ENCODE measurements around the gene UNC45A. TPM values are rescaled to one million over a fixed set of nuclear protein-coding genes. Genes with fewer than 3 reads are reported as not detected.
A peak's percentile ranks its signal among the peaks of the same experiment; 100 is the strongest.

The UNC45A gene
- total RNA-seq, 2 donors from 2014 or later: 63.6 to 75.8 TPM

DNA sequence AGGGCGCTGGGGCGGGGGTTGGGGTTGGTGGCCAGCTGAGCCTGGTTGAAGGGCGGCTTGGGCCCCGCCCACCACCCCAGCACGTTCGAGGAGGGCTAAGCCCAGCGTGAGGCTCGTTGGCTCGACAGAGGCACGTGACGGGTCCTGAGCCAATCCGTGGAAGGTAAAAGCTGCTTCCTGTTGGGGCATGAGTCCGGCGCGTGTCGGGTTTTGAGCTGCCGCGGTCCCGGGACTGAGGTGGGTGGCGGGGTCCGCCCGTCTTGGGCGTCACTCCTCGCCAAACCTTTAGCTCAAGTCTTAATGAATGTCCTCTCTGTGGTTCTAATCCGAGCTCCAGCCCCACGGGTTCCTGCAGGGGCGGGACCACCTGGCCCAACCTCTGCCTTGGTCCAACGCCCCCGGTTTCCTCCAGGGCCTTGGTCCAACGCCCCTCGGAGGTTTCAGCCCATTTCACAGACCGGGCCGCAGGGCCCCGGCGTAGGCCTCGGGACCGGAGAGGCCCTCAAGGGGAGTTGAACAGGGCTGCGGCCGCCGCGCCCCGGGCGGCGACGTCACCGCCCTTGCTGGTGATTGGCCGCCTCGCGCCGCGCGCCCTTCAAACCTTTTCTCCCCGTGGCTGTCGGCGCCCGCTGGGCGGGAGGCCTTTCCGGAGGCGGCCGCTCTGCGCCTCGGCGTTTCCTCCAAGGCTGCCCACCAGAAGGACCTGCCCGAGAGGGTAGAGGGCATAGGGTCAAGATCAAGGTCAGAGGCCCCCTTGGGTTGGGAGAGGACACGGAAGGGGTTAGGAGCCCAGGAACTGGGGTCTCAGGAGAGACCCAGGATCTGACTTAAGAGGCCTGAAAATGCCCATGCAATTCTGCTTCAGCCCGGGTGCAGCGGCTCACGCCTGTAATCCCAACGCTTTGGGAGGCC, 19.9 kb downstream of the UNC45A start, which contains the start of gene RCCD1:
Gene RCCD1, plus strand, starts transcription at position 173 of the 912 bp plus-strand sequence. CDS start 1,851 bp downstream, outside the sequence.
- intact Hi-C loops (cut with DNase I): loop anchor here in 1 of 2 donors (5.0 kb wide), 2 partner anchors 82 to 317 kb away; no protein-coding TSS in a partner anchor
- DNase-seq (ENCODE audit: low spot score): peak; percentile 98

DNA sequence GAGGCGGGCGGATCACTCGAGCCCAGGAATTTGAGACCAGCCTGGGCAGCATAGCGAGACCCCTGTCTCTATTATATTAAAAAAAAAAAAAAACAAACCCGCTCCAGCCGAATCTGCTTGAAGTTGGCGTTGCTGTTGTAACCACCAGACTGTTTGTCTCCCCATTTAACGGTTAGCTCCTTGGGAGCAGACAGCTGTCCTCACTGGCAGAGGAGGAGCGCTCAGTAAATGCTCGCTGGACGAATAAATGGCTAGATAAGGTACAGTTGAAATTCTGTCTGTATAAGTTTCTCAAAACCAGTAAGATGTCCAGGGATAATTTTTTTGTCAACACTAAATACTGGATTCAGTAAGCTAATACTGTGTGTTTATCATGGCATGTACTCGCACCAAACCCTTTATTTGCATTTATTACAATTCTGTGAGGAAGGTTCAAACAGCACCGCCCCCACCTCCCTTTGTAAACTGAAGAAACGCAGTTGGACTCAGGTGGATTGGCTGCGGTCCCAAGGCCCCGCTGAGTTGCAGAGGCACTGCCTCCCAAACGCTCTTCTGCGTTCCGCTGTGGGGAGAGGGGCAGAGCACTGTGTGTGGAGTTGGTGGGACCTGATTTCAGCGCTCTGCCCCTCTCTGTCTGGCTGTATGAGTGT, 20.7 kb downstream of the UNC45A start:
- no peak for DNase-seq (ENCODE audit: low spot score)

DNA sequence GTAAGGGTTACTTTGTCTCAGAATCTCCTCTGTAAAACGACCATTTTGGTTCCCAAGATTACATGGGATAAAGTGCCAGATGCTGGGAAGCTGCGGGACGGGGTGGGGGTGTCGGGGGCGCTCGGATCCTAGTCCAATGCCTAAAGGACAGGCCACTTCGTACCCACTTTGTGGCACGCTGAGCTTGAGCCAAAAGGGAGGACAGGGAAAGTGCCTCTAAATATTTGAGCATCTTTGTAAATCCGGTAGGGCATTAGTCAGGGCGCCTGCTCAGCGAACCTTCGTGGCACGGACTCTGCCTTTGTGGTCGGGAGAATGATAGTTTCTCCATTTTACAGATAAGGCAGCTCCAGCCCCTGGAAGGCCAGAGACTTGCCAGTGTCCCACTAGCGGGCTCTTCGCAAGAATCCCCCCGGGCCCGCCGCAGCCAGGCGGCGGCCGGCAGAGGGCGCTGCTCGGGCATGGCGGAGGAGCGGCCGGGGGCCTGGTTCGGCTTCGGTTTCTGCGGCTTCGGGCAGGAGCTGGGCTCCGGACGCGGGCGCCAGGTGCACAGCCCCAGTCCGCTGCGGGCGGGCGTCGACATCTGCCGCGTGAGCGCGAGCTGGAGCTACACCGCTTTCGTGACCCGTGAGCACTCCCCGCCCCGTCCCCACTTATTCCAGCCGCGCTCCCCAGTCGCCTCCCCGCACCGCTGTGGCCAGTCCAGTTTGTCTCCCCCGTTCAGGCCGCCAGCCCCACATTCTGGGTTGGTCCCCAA, 21.4 kb downstream of the UNC45A start:
- peak; percentile 90 for DNase-seq (ENCODE audit: low spot score)
- intact Hi-C loops (cut with DNase I): loop anchor here in 1 of 2 donors (5.0 kb wide), 2 partner anchors 81 to 316 kb away; no protein-coding TSS in a partner anchor

More for the DNA sequence above, 20.7 kb downstream of the UNC45A start:
- intact Hi-C loops (cut with DNase I): loop anchor here in 1 of 2 donors (5.0 kb wide), 2 partner anchors 82 to 317 kb away; no protein-coding TSS in a partner anchor

DNA sequence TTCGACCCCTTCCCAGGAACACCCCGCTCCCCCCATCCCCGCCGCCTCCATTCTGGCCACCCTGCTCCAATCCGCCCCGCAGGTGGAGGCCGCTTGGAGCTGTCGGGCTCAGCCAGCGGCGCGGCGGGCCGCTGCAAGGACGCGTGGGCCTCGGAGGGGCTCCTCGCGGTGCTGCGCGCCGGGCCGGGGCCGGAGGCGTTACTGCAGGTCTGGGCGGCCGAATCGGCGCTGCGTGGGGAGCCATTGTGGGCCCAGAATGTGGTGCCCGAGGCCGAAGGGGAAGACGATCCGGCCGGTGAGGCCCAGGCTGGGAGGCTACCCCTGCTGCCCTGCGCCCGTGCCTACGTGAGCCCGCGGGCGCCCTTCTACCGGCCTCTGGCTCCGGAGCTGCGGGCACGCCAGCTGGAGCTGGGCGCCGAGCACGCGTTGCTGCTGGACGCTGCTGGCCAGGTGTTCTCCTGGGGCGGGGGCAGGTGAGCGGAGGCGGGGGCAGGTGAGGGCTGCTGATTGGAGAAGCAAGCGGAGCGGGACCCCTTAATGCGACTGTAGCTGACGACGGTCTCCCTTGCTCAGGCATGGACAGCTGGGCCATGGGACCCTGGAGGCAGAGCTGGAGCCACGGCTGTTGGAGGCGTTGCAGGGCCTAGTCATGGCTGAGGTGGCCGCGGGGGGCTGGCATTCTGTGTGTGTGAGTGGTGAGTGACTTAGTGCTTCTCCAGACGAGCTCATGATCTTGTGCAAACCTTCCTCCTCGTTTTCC, 22.1 kb downstream of the UNC45A start:
- intact Hi-C loops (cut with DNase I): loop anchor here in 1 of 2 donors (5.0 kb wide), 2 partner anchors 80 to 315 kb away; no protein-coding TSS in a partner anchor
- peak; percentile 87 for DNase-seq (ENCODE audit: low spot score)

DNA sequence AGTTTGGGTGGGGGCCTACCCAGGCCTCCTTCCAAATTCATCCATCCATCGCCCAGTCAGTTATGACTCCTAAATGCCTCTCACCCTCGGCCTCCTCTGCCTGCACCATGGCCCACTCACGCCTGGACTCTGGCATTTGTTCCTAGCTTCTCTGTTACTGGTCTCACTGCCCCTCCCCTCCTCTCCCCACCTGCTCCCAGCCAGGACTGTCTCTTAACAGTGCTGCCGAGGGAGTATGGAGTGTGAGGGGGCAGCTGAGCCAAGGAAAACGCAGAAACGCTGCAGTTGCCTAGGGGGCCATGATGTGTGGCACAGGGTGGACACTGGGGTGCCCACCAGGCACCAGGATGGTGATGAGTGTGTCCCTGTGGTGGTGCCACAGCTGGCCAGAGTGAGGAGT, 22.7 kb downstream of the UNC45A start:
- peak; percentile 46 for DNase-seq (ENCODE audit: low spot score)
- intact Hi-C loops (cut with DNase I): loop anchor here in 1 of 2 donors (5.0 kb wide), 2 partner anchors 80 to 315 kb away; no protein-coding TSS in a partner anchor

DNA sequence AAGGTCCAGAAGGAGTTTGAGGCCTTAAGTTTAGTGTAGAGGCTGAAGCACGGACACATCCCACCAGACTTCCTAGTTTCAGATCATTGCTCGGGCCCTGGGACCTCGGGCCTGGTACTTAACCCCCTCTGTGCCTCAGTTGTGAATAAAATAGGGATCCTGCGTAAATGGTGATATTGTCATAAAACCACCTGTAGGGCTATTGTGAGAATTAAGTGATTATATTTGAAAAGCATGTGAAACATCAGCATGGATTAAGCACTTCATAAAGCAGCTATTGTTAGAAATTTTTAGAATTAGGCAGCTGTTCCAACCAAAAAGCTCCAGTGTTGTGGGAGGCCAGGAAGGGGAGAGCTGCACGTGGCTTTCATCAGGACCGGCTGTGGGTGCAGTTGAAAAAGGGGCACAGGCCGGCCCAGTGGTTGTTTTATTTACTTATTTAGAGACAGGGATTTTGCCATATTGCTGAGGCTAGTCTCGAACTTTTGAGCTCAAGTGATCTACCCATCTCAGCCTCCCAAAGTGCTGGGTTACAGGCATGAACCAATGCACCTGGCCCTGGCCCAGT, 24.0 kb downstream of the UNC45A start:
- intact Hi-C loops (cut with DNase I): loop anchor here in 1 of 2 donors (5.0 kb wide), 2 partner anchors 78 to 313 kb away; no protein-coding TSS in a partner anchor
- peak; percentile 41 for DNase-seq (ENCODE audit: low spot score)

DNA sequence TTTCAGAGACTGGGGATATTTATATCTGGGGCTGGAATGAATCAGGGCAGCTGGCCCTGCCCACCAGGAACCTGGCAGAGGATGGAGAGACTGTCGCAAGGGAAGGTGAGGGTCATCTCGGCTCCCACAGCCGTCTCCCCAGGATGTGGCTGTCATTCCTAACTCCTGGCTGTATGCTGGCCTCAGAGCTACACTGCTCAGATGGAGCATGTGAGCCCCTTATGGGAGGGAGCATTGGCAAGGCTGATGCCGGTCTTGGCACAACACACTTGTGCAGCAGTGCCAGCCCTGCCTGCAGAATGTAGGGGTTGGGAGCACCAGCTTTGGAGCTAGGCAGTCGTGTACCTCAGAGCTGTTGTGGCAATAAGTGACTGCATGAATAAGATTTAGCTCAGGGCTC, 24.8 kb downstream of the UNC45A start:
- intact Hi-C loops (cut with DNase I): loop anchor here in 1 of 2 donors (5.0 kb wide), 2 partner anchors 77 to 312 kb away; no protein-coding TSS in a partner anchor
- DNase-seq (ENCODE audit: low spot score): peak; percentile 81

DNA sequence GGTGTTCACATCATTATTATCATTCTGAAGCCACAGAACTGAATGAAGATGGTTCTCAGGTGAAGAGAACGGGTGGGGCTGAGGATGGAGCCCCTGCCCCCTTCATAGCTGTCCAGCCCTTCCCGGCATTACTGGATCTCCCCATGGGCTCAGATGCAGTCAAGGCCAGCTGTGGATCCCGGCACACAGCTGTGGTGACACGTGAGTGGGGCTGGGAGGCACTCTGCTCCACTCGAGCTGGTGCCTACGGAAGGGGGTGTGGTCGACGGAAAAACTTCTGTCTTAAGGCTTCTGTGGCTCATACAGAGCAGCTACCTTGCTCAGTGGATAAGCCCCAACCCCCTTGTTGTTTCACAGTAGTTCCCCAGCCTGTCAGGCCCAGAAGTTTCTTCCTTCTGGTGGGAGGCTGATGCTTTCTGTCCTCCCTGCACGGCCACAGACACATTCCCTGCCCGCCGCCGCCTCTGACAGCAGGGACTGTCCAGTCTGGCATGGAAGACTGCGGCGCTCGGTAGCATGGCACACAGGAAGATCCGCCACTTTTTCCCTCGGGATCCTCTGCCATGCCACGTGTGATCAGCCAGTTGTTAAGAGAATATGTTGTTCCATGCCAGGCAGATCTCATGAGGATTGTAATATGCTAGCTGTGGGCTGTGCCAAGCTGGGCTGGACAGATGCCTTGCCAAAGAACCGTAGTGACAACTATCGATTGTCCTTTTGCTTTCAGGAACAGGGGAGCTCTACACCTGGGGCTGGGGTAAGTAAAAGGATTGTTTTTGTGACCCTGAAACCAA, 25.4 kb downstream of the UNC45A start:
- DNase-seq (ENCODE audit: low spot score): peak; percentile 62
- intact Hi-C loops (cut with DNase I): no loop called here

DNA sequence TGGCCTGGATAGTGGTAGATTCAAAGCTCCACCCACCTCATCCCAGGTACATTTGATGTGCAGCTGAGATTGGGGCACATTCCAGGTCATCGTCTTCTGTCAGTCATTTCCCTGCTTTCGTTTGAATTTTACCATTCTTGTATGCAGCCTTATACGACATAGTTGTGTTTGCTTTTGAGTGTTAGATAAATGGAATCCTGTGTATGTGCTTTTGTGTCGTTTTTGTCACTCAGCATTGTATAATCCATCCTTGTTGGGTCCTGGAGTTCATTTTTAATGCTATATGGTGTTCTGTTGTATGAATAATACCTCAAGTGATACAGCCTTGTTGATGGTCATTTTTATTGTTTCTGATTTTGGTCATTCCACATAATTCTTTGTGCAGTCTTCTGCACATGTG, 26.9 kb downstream of the UNC45A start:
- DNase-seq (ENCODE audit: low spot score): no peak
- intact Hi-C loops (cut with DNase I): no loop called here

DNA sequence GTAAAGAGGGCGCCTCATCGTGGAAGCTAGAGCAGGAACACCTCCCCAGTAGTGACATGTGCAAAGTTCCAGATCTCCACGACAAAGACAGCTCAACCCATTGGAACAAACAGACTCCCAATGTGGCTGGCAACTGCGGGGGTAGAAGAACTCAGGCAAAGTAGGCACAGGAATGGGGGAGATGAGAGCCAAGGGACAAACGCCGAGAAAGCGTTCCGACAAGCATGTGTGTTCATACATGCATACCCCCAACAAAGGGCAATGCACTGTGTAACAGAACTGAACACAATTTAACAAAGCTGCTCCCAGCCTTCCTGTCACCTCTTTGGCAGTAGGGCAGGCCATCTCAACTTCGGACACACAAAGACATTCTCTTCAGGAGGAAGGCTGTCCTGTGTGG, 31.2 kb downstream of the UNC45A start:
- intact Hi-C loops (cut with DNase I): no loop called here
- DNase-seq (ENCODE audit: low spot score): no peak

DNA sequence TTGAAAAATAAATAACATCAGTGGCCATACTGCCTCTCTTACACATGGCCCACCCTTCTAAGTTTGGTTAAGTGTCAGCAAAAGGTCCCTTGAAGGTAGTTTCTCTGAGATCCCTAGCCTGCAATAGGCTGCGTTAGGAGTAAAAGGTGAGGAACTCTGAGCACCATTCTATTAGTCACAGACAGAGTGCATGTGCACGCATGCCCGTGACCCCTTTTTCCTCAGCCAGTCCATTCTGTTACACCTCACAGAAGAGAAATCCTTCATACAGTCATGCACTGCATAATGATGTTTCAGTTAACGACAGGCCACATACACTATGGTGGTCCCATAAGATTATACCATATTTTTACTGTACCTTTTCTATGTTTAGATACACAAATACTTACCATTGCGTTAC, 32.1 kb downstream of the UNC45A start:
- no peak for DNase-seq (ENCODE audit: low spot score)

DNA sequence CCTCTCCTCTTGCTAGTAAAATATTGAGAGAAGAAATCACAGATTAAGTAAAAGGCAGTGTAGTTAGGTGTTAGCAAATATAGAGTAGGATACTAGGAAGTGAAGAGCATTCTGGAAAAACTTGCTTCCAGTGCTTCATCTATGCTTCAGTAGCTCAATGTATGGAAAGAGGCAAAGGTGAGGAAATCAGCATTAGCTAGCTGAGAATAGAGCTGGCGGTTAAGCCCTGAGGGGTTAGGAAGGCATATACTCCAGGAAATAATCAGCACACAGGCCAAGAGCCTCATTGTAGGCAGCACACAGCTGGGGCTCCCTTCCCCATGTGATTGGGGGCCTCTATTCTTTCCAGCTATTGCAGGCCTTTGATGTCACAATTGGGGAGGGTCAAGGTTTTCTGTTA, 33.3 kb downstream of the UNC45A start:
- DNase-seq (ENCODE audit: low spot score): no peak
- intact Hi-C loops (cut with DNase I): no loop called here

More for the DNA sequence above, 32.1 kb downstream of the UNC45A start:
- intact Hi-C loops (cut with DNase I): no loop called here

DNA sequence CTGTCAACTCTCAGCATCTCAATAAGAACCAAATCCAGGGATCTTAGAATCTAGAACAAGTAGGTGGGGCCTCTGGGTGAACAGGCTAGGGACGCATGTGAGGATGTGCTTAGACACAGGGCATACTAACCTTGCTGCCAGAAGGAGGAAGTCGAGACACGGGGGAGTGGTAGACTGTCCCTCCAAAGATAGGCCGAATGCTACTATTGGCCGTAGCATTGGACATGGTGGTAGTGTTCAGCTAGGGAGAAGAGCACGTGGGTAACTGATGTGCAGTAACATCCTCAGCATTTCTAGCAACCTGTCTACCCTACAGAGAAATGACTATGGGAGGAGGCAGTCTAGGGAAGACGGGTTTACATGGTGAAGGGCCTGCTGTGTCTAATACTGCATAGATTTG, 35.2 kb downstream of the UNC45A start:
- DNase-seq (ENCODE audit: low spot score): no peak
- intact Hi-C loops (cut with DNase I): no loop called here

DNA sequence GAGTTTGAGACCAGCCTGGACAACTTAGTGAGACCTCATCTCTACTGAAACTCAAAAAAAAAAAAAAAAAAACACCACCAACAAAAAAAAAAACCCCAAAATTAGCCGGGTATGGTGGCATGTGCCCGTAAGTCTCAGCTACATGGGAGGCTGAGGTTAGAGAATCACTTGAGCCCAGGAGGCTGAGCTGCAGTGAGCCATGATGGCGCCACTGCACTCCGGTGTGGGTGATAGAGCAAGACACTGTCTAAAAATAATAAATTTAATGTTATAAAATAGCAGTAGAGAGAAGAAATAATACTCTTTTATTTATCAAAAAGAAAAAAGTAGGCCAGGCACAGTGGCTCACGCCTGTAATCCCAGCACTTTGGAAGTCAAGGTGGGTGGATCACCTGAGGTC, 37.0 kb downstream of the UNC45A start:
- intact Hi-C loops (cut with DNase I): no loop called here
- no peak for DNase-seq (ENCODE audit: low spot score)

DNA sequence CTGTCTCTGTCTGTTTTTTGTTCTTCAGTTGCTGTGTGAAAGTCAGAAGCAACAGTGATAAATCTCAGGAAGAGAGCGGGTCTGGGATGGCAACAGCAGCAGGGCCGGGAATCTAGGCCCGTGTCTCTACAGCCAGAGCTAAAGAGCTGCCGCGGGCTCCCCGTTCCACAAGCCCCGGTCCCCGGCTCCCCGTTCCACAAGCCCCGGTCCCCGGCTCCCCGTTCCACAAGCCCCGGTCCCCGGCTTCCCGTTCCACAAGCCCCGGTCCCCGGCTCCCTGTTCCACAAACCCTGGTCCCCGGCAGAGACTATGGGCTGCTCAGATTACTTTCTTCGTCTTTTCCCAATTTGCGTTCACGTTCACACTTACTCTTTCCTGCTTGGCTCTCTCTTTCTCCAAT, 39.1 kb downstream of the UNC45A start:
- intact Hi-C loops (cut with DNase I): no loop called here
- DNase-seq (ENCODE audit: low spot score): no peak

DNA sequence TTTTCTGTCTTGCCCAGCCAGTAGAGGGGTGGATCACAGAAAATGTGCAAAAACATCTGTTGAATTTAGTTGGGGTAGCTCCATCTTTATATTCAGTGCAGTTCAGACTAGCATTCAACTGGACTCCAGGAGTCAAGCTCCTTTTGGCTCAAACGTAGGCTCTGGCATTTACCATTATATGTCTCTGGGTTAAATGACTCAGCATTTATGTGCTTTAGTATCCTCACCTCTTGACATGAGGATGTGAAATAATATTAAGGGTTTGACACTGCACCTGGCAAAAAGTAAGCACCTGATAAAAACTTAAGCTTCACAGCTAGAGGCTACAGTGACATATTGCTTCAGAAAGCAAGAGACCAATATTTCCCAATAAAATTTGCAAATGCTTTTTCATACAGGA, 44.5 kb downstream of the UNC45A start:
- DNase-seq (ENCODE audit: low spot score): no peak
- intact Hi-C loops (cut with DNase I): no loop called here

DNA sequence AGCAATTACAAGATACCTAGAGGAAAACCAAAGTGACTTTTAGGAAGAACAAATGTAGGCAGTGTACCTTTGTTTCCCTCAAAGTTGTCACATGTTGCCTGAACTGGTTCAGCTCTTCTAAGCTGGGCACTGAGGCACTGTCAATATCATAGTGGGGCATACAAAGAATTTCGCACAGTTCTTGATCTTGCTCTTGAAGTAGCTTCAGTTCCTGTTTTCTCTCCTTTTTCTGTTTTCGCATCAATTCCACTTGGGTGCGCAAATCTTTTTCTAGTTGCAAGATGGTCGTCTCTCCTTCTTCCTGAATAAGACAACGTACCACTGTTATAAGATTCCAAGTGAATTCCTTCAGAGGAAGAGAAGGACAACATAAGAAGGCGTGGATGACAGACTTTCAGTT, 46.6 kb downstream of the UNC45A start:
- intact Hi-C loops (cut with DNase I): no loop called here
- DNase-seq (ENCODE audit: low spot score): no peak
